LNCAP (cell line): Measurements from ENCODE around the gene SDC4.

ENCODE experiments used
- TF ChIP-seq, protein P1 (sequence below): fragments of 450-650 bp; IDR thresholded peaks from 2 replicates; pipeline ENCODE4 v1.5.1; 2017; ENCODE audit warnings: mild to moderate bottlenecking

The SDC4 gene

DNA sequence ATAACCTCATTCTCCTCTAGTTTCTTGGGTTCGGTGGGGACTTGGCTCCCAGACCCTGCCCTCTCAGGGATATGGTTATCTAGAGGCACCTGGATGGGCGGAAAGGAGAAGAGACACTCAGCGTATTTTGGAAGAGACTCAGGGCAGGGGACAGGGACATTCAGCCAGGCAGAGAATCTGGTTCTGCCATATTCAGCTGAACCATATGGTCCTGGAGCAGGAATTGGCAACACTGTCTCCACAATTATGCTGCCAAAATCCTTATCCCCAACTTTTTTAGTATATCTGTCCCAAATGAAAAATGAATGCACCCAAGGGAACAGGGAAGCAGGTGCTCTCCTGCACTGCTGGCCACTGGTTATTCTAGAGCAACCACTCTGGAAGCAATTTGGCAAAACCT is 17.7 kb downstream of the SDC4 start:
- TF ChIP-seq, protein P1, sequence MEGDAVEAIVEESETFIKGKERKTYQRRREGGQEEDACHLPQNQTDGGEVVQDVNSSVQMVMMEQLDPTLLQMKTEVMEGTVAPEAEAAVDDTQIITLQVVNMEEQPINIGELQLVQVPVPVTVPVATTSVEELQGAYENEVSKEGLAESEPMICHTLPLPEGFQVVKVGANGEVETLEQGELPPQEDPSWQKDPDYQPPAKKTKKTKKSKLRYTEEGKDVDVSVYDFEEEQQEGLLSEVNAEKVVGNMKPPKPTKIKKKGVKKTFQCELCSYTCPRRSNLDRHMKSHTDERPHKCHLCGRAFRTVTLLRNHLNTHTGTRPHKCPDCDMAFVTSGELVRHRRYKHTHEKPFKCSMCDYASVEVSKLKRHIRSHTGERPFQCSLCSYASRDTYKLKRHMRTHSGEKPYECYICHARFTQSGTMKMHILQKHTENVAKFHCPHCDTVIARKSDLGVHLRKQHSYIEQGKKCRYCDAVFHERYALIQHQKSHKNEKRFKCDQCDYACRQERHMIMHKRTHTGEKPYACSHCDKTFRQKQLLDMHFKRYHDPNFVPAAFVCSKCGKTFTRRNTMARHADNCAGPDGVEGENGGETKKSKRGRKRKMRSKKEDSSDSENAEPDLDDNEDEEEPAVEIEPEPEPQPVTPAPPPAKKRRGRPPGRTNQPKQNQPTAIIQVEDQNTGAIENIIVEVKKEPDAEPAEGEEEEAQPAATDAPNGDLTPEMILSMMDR: no peak

DNA sequence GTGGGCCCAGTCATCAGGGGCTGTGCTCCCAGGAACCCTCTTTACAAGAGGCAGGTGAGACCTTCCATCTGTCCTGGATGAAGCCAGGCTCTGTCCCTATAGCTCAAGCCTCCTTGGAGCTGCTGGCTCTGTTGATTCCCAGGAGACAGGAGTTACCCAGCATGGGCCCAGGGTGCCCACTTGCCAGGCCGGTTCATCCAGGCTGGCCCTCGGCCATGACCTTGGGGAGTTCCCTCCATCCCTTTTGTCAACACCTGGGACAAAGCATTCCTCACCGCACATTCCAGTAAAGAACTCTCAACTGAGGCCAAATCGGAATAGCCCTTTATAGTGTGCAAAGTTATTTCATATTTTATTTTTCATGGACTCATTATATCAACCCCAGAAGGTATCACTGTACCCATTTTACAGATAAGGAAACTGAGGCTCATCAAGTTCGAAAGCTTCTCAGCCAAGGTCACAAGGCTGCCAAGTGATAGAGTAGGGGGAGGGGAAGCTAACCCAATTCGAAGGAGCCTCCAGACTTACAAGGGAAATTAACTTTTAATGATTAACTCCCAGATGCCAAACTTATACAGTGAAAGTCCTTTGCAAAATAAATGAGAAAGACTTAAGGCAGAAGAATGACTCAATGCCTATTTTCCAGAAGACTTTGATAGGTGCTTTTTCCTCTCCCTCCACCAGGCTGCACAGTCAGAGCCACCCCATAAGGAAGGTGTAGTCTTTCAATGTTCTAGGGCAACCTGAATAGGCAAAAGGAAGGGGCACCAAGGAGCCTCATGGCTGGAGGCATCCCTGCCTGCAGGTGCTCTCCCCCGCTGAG is 18.5 kb downstream of the SDC4 start:
- TF ChIP-seq, protein P1: no peak

DNA sequence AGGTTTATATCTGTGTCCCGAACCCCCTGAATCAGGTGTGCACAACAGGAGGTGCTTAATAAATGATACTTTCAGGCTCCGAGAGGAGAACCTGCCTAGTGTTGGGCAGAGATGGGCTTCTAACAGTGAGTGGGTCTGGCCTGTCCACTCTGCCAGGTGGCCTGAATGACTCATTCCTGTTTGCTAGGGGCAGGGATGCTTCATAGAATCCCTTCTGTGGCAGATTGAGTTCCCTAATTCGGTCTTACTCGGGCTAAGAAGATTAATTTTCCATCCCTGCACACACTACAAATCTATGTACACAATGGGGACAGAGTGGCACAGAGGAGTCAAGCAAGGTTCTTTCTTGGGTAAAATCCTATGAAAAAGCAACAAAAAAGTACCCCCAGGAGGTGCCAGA is 19.8 kb downstream of the SDC4 start:
- TF ChIP-seq, protein P1: no peak

DNA sequence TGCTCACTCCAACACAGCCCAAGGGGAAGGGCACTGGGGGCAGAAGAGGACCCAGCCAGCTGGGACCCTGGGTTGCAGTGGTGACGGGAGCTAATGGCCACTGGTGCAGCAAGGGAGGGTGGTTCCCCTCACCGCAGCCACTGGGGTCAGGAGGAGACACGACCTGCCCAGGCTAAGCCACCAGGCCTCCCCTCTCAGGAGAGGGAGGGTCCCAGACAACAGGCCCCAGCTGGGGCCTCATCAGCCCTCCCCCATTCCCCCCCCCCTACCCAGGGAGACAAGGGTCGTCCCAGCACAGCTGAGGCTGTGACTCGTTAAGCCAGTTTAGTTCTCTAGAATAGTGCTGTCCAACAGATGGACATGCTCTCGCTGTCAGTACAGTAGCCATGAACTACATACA is 22.9 kb downstream of the SDC4 start:
- TF ChIP-seq, protein P1: no peak

DNA sequence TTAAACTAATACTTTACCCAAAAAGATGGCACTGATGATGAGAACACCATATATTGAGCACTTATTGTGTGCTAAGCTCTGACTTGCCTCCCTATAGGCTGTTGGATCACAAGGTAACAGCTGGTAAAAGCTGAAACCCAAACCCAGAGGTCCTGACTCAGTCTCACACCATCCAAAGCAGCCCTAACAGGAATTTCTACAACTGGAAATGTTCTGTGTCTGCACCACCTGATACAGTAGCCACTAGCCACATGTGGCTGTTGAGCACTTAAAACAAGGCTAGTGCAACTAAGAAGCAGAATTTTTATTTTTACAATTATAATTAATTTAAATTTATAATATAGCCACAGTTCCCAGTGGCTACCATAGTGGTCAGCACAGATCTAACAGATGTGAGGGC is 24.5 kb downstream of the SDC4 start:
- TF ChIP-seq, protein P1: no peak

DNA sequence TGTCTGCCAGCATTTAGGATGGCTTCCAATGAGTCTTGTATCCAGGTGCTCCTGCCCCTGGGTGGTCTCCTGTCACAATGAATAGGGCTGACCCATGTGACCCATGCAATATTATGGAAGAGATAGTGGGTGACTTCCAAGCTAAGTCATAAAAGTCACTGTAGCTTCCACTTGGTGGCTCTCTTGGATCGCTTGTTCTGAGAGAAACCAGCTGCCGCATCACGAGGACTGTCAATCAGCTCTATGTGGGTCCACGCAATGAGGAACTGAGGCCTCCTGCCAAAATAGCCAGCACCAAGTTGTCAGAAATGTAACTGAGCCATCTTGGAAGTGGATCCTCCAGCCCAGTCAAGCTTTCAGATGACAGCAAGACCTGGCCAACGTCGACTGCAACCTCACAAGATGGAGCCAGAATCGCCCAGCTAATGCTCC is 25.3 kb downstream of the SDC4 start:
- TF ChIP-seq, protein P1: peak; percentile 54; the same call in 1 of the 2 replicates

DNA sequence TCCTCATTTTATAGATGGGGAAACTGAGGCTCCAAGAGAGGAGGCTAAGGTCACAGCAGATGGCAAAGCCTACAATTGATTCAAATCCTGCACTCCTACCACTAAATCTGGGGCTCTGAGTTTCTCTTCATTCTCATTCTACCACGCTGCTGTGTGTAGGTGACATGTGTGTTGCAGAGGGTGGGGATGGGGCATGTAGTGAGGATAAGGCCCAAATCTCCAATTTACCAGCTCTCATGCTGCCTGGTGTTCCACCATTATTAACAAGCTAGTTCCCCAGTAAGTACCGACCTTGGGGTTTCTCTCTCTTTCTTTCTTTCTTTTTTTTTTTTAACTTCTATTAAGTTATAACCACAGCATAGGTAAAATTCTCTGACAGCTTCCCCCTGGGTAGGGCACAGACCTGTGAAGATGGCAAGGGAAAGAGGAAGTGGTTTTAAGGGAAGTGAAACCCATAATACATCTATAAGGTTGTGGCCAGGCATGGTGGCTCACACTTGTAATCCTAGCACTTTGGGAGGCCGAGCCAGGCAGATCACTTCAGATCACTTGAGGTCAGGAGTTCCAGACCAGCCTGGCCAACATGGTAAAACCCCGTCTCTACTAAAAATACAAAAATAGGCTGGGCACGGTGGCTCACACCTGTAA is 27.2 kb downstream of the SDC4 start:
- TF ChIP-seq, protein P1: no peak
